HepG2 (cell line): ENCODE results near the gene DGKB. TPM values are rescaled to one million over a fixed set of nuclear protein-coding genes. Genes with fewer than 3 reads are reported as not detected.

Source experiments
- ATAC-seq: fragments of 200-7000 bp; cut with Tn5 transposase; 3 replicates; pipeline ENCODE4 v1.9.1; 2020; ENCODE audit warnings: mild to moderate bottlenecking, moderate library complexity
- BruUV-seq: library from RNA; stranded (reverse); fragments of 400-500 nt; replicated peaks from 2 replicates; lab custom pipeline; 2021; lab: Mats Ljungman, UMichigan
- CTCF ChIA-PET: fragments of 300-600 bp; formaldehyde crosslinking; extraction: SDS; loops from one replicate; lab custom pipeline; 2021; ENCODE audit warnings: low total read pairs, inconsistent platforms, low intra/inter-chr PET ratio; lab: Yijun Ruan, JAX
- POLR2A ChIA-PET: fragments of 350-600 bp; sonication (Branson Sonifier 250); formaldehyde crosslinking; loops from one replicate; lab custom pipeline; 2020; ENCODE audit warnings: antibody characterized with exemption, inconsistent platforms; lab: Yijun Ruan, JAX
- DNase-seq: peaks from one replicate; pipeline ENCODE4 v3.0.0-alpha.2; 2015; ENCODE audit warnings: low spot score
- FAIRE-seq: peaks from 3 replicates; lab custom pipeline; 2011; peaks lifted over from hg19 to GRCh38; lab: Jason Lieb, UNC
- H2AFZ ChIP-seq: one replicate; pipeline ENCODE4 v1.6.1; 2011; ENCODE audit warnings: low read length, inconsistent platforms
- H3K27ac ChIP-seq: fragments of 300-600 bp; 3 replicates; pipeline ENCODE4 v1.8.0; 2011; ENCODE audit warnings: mixed run types, mild to moderate bottlenecking, mixed read lengths, low read length, inconsistent platforms; ENCODE audit not compliant: insufficient read depth; ENCODE audit errors: extremely low read length
- H3K27me3 ChIP-seq, 2 experiments: fragments of 200-600 bp in 1 of 2; 2 replicates in 1 of 2; 3 replicates in 1 of 2; pipeline versions ENCODE4 v1.6.0 to v1.8.0; 2011; ENCODE audit warnings: low read length in 2 of 2, mild to moderate bottlenecking in 2 of 2, moderate library complexity in 2 of 2, inconsistent platforms in 1 of 2; ENCODE audit not compliant: insufficient read depth in 2 of 2, control insufficient read depth in 1 of 2
- H3K36me3 ChIP-seq, 2 experiments: fragments of 200-600 bp in 1 of 2; replicated peaks in 1 of 2; 2 replicates in 1 of 2; 3 replicates in 1 of 2; pipeline versions ENCODE4 v1.5.1 to v1.8.0; 2011; ENCODE audit warnings: low read length in 2 of 2, inconsistent platforms in 1 of 2; ENCODE audit not compliant: insufficient read depth in 2 of 2, control insufficient read depth in 1 of 2
- H3K4me1 ChIP-seq: 2 replicates; pipeline ENCODE4 v1.5.1; 2012; ENCODE audit warnings: low read length, inconsistent platforms; ENCODE audit not compliant: insufficient read depth
- H3K4me2 ChIP-seq: 2 replicates; pipeline ENCODE4 v1.6.0; 2011; ENCODE audit warnings: low read depth, low read length, inconsistent platforms
- H3K4me3 ChIP-seq, 3 experiments: fragments of 200-600 bp in 1 of 3; sonication (generic), shearing (Covaris generic) in 1 of 3; replicated peaks in 1 of 3; 2 replicates each; pipeline ENCODE4 v1.5.1; 2011 to 2016; ENCODE audit warnings: low read length in 3 of 3, inconsistent platforms in 2 of 3, low read depth in 2 of 3, mild to moderate bottlenecking in 2 of 3, control low read depth in 1 of 3, mixed read lengths in 1 of 3; ENCODE audit not compliant: insufficient read depth in 1 of 3
- H3K79me2 ChIP-seq: one replicate; pipeline ENCODE4 v1.6.1; 2011; ENCODE audit warnings: low read length, inconsistent platforms; ENCODE audit not compliant: insufficient read depth
- H3K9ac ChIP-seq: 2 replicates; pipeline ENCODE4 v1.6.0; 2011; ENCODE audit warnings: mild to moderate bottlenecking, low read depth, low read length, inconsistent platforms; ENCODE audit not compliant: insufficient read depth
- H3K9me3 ChIP-seq: 2 replicates; pipeline ENCODE4 v1.5.1; 2012; ENCODE audit warnings: mild to moderate bottlenecking, low read length
- H4K20me1 ChIP-seq: 2 replicates; pipeline ENCODE4 v1.6.0; 2011; ENCODE audit warnings: inconsistent platforms, mild to moderate bottlenecking, low read length, moderate library complexity; ENCODE audit not compliant: insufficient read depth
- CREBL2 ChIP-seq: sonication (generic); formaldehyde crosslinking; IDR thresholded peaks from 2 replicates; pipeline ENCODE4 v1.8.1; 2023; ENCODE audit warnings: missing genetic modification reagents, mild to moderate bottlenecking, borderline replicate concordance
- ELF3 ChIP-seq: IDR thresholded peaks from 2 replicates; pipeline ENCODE4 v1.6.1; 2016; ENCODE audit warnings: missing genetic modification reagents, missing compliant biosample characterization
- MIXL1 ChIP-seq: IDR thresholded peaks from 2 replicates; pipeline ENCODE4 v1.6.1; 2016
- PITX1 ChIP-seq: sonication (generic); formaldehyde crosslinking; IDR thresholded peaks from 2 replicates; pipeline ENCODE4 v1.5.1; 2020; ENCODE audit warnings: mild to moderate bottlenecking, missing genetic modification reagents
- SOX13 ChIP-seq, 3 experiments: fragments of 450-650 bp in 1 of 3; sonication (generic) in 1 of 3; formaldehyde crosslinking in 1 of 3; IDR thresholded peaks in 2 of 3; conservative IDR thresholded peaks in 1 of 3; 2 replicates each; pipeline versions ENCODE4 v1.5.0 to v1.6.1; 2016 to 2020; ENCODE audit warnings: antibody characterized with exemption in 1 of 3, mild to moderate bottlenecking in 1 of 3, missing compliant biosample characterization in 1 of 3, missing genetic modification reagents in 1 of 3, moderate library complexity in 1 of 3
- ZNF12 ChIP-seq: sonication (generic); formaldehyde crosslinking; IDR thresholded peaks from 2 replicates; pipeline ENCODE4 v1.5.0; 2020; ENCODE audit warnings: missing genetic modification reagents
- ZNF333 ChIP-seq: sonication (generic); formaldehyde crosslinking; IDR thresholded peaks from 2 replicates; pipeline ENCODE4 v1.4.0; 2020; ENCODE audit warnings: mild to moderate bottlenecking, missing genetic modification reagents, borderline replicate concordance
- ZNF558 ChIP-seq: sonication (generic); formaldehyde crosslinking; IDR thresholded peaks from 2 replicates; pipeline ENCODE4 v1.9.0; 2022; ENCODE audit warnings: mild to moderate bottlenecking, missing genetic modification reagents, borderline replicate concordance
- ZNF619 ChIP-seq: sonication (generic); formaldehyde crosslinking; IDR thresholded peaks from 2 replicates; pipeline ENCODE4 v1.4.0; 2020; ENCODE audit warnings: mild to moderate bottlenecking, missing genetic modification reagents
- ZNF724P ChIP-seq: sonication (generic); formaldehyde crosslinking; IDR thresholded peaks from 2 replicates; pipeline ENCODE4 v1.8.0; 2022; ENCODE audit warnings: missing genetic modification reagents, borderline replicate concordance
- WGBS: methylation state at CpG from one replicate; pipeline ENCODE4 v1.1.6; 2017; ENCODE audit warnings: low lambda C conversion rate; 5-methylcytosine and 5-hydroxymethylcytosine counted together
- in situ Hi-C: cut with HindIII; loops from 2 replicates; pipeline ENCODE4 v1.10.0; 2017; ENCODE audit warnings: low pct_unique_long_range_greater_than_20kb; ENCODE audit not compliant: extremely low pct_ligation_motif_present
- intact Hi-C: fragments of 100-400 bp; cut with micrococcal nuclease; formaldehyde crosslinking; loops from one replicate; pipeline ENCODE4 v1.10.0; 2022; ENCODE audit not compliant: unreplicated experiment
- polyA plus RNA-seq, 8 experiments: library from polyadenylated mRNA; depleted of rRNA in 3 of 8; stranded (reverse) in 7 of 8; unstranded in 1 of 8; fragments of >200 nt; fragmentation: Illumina TruSeq in 4 of 8; extraction: Trizol in 4 of 8; gene quantifications; 2 replicates each; pipeline versions ENCODE4 v1.2.1 to v1.2.3, GENCODE V29; 2011 to 2016; ENCODE audit warnings: low read depth in 4 of 8, missing spikeins in 1 of 8, mixed read lengths in 1 of 8; ENCODE audit not compliant: insufficient read depth in 1 of 8
- total RNA-seq, 5 experiments: library from RNA; depleted of rRNA; stranded (reverse); fragments of >200 nt; fragmentation: Illumina TruSeq; extraction: Trizol; gene quantifications; 2 replicates each; pipeline ENCODE4 v1.2.3, GENCODE V29; 2016; ENCODE audit warnings: low read depth in 1 of 5
- TF ChIP-seq, protein P1 (sequence below): sonication (generic); formaldehyde crosslinking; IDR thresholded peaks from 2 replicates; pipeline ENCODE4 v1.5.0; 2020; ENCODE audit warnings: missing genetic modification reagents, mild to moderate bottlenecking, borderline replicate concordance
- TF ChIP-seq, protein P2 (sequence below): sonication (generic); formaldehyde crosslinking; IDR thresholded peaks from 2 replicates; pipeline ENCODE4 v1.8.0; 2023; ENCODE audit warnings: mild to moderate bottlenecking, missing genetic modification reagents

DGKB gene
- total and polyA plus RNA-seq, 2 of the 13 experiments (the other 11 are each of a cell fraction or from before 2014, with no cell fraction given) = not detected

GRCh38 chr7:14156436-14156835, 746.1 kb downstream of the DGKB start:
- no TSS peak for BruUV-seq
- TF ChIP-seq ELF3 (CRISPR knock-in tag) = no peak
- TF ChIP-seq, protein P1, sequence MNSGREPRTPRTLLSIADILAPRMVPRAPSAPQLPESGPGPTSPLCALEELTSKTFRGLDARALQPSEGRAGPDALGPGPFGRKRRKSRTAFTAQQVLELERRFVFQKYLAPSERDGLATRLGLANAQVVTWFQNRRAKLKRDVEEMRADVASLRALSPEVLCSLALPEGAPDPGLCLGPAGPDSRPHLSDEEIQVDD (CRISPR knock-in tag) = no peak
- TF ChIP-seq ZNF333 (CRISPR knock-in tag) = no peak
- TF ChIP-seq, protein P2, sequence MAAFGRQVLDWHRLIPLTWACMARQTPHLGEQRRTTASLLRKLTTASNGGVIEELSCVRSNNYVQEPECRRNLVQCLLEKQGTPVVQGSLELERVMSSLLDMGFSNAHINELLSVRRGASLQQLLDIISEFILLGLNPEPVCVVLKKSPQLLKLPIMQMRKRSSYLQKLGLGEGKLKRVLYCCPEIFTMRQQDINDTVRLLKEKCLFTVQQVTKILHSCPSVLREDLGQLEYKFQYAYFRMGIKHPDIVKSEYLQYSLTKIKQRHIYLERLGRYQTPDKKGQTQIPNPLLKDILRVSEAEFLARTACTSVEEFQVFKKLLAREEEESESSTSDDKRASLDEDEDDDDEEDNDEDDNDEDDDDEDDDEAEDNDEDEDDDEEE (CRISPR knock-in tag) = no peak
- TF ChIP-seq ZNF558 (CRISPR knock-in tag) = no peak
- TF ChIP-seq MIXL1 (CRISPR knock-in tag) = no peak
- no peak for TF ChIP-seq ZNF619
- TF ChIP-seq CREBL2 = no peak
- TF ChIP-seq ZNF724P (CRISPR knock-in tag) = no peak
- TF ChIP-seq PITX1 (CRISPR knock-in tag) = no peak
- no peak for TF ChIP-seq ZNF12 (CRISPR knock-in tag)
- TF ChIP-seq SOX13 (IDR thresholded peaks at IDR 0.05) = no peak
- no peak for TF ChIP-seq SOX13 (CRISPR knock-in tag; conservative IDR thresholded peaks at IDR 0.05 in 1 of 2, IDR thresholded peaks at IDR 0.05 in 1 of 2)

More at GRCh38 chr7:14156436-14156835, 746.1 kb downstream of the DGKB start:
- intact Hi-C loops (no loop called here), in situ Hi-C loops (no loop called here)
- 38% methylated on average over 1 of the region's 1 CpG for WGBS
- DNase-seq = no peak
- no peaks in the 10 kb centered on the region for H3K27me3 ChIP-seq
- no peaks in the 10 kb centered on the region for H4K20me1 ChIP-seq
- no peak for ATAC-seq
- no peak overlapping the region for H3K9ac ChIP-seq
- no peaks in the 10 kb centered on the region for H3K79me2 ChIP-seq
- ChIA-PET POLR2A (no interaction called here), CTCF (no interaction called here)
- H2AFZ ChIP-seq = no peak overlapping the region
- no peak overlapping the region for H3K4me2 ChIP-seq
- no peak for FAIRE-seq
- H3K9me3 ChIP-seq = peaks cover 89% of the 10 kb centered on the region
- no peaks in the 10 kb centered on the region for H3K4me1 ChIP-seq
- no peak overlapping the region for H3K4me3 ChIP-seq
- no peaks in the 10 kb centered on the region for H3K36me3 ChIP-seq
- no peak overlapping the region for H3K27ac ChIP-seq
